ENCODE results near the gene GALNT14.

GALNT14 gene

DNA sequence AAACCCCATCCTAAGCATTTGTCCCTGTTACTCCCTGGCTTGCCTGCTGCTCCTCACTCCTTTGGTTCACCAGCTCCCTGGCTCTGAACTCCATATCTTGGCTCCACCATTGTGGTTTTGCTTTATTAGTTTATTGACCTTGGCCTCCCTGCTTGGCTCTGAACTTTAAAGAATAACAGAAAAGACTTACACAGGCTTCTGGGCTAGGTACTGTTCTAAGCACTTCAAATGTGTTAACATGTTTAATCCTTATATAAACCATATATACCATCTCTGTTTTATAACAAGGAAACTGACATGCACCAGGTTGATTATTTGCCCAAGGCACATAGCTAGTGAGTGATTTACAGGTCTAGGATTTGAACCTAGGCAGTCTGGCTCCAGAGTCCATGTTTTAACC is 181.2 kb downstream of the GALNT14 start:
- no peaks in the 10 kb centered on the region for H3K36me3 ChIP-seq
- H3K27ac ChIP-seq: no peak overlapping the region
- no peaks in the 10 kb centered on the region for H3K9me3 ChIP-seq (ENCODE audit: severe bottlenecking)
- no peak overlapping the region for H3K4me3 ChIP-seq (ENCODE audit: low read depth, low read length)
- no peak for DNase-seq
- peaks cover 9% of the 10 kb centered on the region for H3K27me3 ChIP-seq (ENCODE audit: insufficient read depth, low read depth, severe bottlenecking)
- TF ChIP-seq, protein P1, sequence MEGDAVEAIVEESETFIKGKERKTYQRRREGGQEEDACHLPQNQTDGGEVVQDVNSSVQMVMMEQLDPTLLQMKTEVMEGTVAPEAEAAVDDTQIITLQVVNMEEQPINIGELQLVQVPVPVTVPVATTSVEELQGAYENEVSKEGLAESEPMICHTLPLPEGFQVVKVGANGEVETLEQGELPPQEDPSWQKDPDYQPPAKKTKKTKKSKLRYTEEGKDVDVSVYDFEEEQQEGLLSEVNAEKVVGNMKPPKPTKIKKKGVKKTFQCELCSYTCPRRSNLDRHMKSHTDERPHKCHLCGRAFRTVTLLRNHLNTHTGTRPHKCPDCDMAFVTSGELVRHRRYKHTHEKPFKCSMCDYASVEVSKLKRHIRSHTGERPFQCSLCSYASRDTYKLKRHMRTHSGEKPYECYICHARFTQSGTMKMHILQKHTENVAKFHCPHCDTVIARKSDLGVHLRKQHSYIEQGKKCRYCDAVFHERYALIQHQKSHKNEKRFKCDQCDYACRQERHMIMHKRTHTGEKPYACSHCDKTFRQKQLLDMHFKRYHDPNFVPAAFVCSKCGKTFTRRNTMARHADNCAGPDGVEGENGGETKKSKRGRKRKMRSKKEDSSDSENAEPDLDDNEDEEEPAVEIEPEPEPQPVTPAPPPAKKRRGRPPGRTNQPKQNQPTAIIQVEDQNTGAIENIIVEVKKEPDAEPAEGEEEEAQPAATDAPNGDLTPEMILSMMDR (IDR thresholded peaks at IDR 0.05; ENCODE audit: low read depth, low read length): no peak

DNA sequence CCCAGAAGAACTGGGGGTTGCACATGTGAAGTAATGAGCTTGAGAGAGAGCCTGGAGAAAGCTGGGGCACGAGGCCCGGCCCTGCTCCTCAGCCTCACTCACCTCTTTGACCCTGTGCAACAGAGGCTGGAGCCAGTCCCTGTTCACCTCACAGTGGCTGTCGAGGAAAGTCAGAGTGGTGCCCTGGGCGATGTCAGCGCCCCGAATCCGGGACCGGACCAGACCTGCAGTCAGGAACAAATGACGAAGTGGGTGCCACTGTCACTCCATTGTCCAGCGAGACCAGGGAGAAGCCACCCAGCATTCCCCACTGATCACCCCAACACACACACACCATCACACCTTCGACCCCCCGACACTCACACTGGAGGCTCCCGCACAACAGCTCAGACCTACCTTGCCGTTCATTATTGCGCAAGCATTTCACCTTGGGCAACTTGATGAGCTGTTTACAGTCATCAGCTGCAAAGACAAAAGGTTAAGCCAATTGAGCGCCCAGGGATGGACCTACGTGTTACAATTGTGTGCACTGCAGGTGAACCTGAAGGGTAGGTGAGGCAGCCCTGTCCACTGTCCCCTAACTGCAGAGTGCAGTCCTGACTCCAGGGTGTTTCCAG is 182.6 kb downstream of the GALNT14 start:
- Histone ChIP-seq H3K4me3 (ENCODE audit: low read depth, low read length) (no peak overlapping the region), H3K27ac (no peak overlapping the region)
- TF ChIP-seq, protein P1 (IDR thresholded peaks at IDR 0.05; ENCODE audit: low read depth, low read length): no peak

DNA sequence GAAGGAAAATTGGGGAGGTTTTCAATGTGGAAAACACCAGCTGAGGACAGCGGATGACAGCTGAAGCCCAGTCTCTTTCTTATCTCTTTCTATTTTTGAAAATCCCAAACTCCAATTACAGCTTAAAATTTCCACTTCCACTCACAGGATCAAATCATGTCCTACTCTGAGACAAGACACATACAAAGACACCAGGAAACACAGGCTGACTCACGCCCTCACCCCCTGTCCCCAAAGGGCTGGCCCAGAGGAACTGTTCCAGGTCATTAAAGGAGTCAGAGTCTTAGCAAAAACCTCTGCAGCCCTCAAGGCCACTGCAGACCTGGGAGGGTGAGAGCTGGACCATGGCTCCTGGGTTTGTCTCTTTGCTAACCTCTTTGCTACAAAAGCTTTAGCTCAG is 187.9 kb downstream of the GALNT14 start:
- no peak overlapping the region for H3K4me3 ChIP-seq (ENCODE audit: low read depth, low read length)
- no peak overlapping the region for H3K27ac ChIP-seq
- H3K27me3 ChIP-seq (ENCODE audit: insufficient read depth, low read depth, severe bottlenecking): peaks cover 55% of the 10 kb centered on the region
- H3K36me3 ChIP-seq: no peaks in the 10 kb centered on the region
- TF ChIP-seq, protein P1 (IDR thresholded peaks at IDR 0.05; ENCODE audit: low read depth, low read length): no peak
- H3K9me3 ChIP-seq (ENCODE audit: severe bottlenecking): peaks cover 5% of the 10 kb centered on the region
- DNase-seq: no peak

More for the DNA sequence above, 182.6 kb downstream of the GALNT14 start:
- Histone ChIP-seq H3K36me3 (no peaks in the 10 kb centered on the region), H3K27me3 (ENCODE audit: insufficient read depth, low read depth, severe bottlenecking) (peaks cover 20% of the 10 kb centered on the region), H3K9me3 (ENCODE audit: severe bottlenecking) (no peaks in the 10 kb centered on the region)
- DNase-seq: no peak

DNA sequence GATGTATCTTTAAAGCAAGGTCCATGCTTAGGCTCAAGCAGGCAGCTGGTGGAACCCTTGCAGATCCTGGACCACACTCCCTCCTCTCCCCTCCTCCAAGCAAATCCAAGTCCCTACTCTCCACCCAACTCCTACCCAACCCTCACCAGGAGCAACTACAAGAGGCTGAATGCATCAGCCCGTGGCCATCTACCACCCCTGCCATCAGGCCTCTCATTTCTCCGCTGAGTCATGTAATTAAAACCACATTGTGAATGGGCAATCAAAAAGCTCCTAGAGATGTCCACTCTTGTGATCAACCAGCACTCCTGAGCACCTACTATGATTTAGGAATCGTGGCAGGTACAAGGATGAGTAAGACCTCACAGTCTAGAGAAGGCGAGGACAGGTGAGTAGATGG is 188.8 kb downstream of the GALNT14 start:
- no peak overlapping the region for H3K27ac ChIP-seq
- H3K27me3 ChIP-seq (ENCODE audit: insufficient read depth, low read depth, severe bottlenecking): peaks cover 64% of the 10 kb centered on the region

DNA sequence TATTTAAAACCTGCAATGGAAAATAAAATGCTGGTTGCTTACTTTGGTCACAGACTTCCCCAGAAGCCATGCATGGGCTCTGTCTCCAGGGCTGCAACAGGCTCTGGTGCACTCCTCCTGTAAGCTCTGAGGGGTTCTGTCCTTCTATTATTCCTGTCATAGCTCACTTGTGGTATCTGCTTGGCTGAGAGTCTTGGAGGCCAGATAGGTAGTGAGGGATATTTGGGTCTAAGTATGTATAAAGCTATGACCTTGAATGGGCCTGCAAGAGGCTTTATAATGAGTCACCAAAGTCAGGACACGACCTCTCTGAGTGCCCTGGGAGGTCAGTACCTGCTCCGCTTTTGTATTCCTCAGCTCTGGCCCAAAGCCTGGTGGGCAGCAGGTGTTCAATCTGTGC is 189.4 kb downstream of the GALNT14 start:
- Histone ChIP-seq H3K36me3 (no peaks in the 10 kb centered on the region), H3K27ac (no peak overlapping the region), H3K9me3 (ENCODE audit: severe bottlenecking) (peaks cover 5% of the 10 kb centered on the region), H3K4me3 (ENCODE audit: low read depth, low read length) (no peak overlapping the region), H3K27me3 (ENCODE audit: insufficient read depth, low read depth, severe bottlenecking) (peaks cover 69% of the 10 kb centered on the region)
- no peak for DNase-seq
- TF ChIP-seq, protein P1 (IDR thresholded peaks at IDR 0.05; ENCODE audit: low read depth, low read length): no peak

More for the DNA sequence above, 188.8 kb downstream of the GALNT14 start:
- TF ChIP-seq, protein P1 (IDR thresholded peaks at IDR 0.05; ENCODE audit: low read depth, low read length): no peak
- Histone ChIP-seq H3K9me3 (ENCODE audit: severe bottlenecking) (peaks cover 5% of the 10 kb centered on the region), H3K36me3 (no peaks in the 10 kb centered on the region), H3K4me3 (ENCODE audit: low read depth, low read length) (no peak overlapping the region)
- no peak for DNase-seq

DNA sequence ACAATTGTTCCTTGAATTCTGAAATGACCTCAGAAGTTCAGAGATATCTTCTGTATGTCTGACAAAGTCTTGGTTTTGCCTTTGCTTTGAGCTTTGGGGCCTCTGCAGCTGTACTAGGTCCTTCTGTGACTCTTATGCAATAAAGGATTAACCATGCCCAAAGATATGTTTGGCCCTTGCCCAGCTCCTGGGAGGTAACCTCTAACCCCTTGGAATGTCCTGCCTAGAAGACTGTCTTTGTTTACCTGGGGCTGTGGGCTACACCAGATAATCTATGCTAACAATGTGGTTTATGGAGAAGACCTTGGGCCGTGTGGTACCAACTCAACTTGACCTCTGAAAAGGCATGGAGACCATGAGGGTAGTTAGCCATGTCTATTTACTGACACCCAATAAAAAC is 190.1 kb downstream of the GALNT14 start:
- TF ChIP-seq, protein P1 (IDR thresholded peaks at IDR 0.05; ENCODE audit: low read depth, low read length): no peak
- Histone ChIP-seq H3K4me3 (ENCODE audit: low read depth, low read length) (no peak overlapping the region), H3K27ac (no peak overlapping the region), H3K9me3 (ENCODE audit: severe bottlenecking) (peaks cover 5% of the 10 kb centered on the region), H3K36me3 (no peaks in the 10 kb centered on the region), H3K27me3 (ENCODE audit: insufficient read depth, low read depth, severe bottlenecking) (peaks cover 77% of the 10 kb centered on the region)
- no peak for DNase-seq
